GM12878 (cell line): ENCODE data around the gene MRPS12. TPM values are rescaled to one million over a fixed set of nuclear protein-coding genes. Genes with fewer than 3 reads are reported as not detected.

Source experiments
- ATAC-seq: fragments of 200-7000 bp; cut with Tn5 transposase; 3 replicates; pipeline ENCODE4 v1.9.1; 2020; ENCODE audit warnings: mild to moderate bottlenecking, moderate library complexity
- BruUV-seq: library from RNA; stranded (reverse); fragments of 400-500 nt; replicated peaks from 2 replicates; lab custom pipeline; 2021; lab: Mats Ljungman, UMichigan
- CTCF ChIA-PET: fragments of 300-600 bp; sonication (Branson Sonifier 250); formaldehyde crosslinking; extraction: SDS; loops from one replicate; lab custom pipeline; 2021; ENCODE audit warnings: inconsistent platforms; lab: Yijun Ruan, JAX
- POLR2A ChIA-PET: fragments of 350-600 bp; formaldehyde crosslinking; extraction: SDS; loops from one replicate; lab custom pipeline; 2021; ENCODE audit warnings: inconsistent platforms; lab: Charles Lee
- RAD21 ChIA-PET: fragments of 300-600 bp; sonication (Branson Sonifier 250); formaldehyde crosslinking; loops from one replicate; lab custom pipeline; 2023; ENCODE audit warnings: antibody characterized with exemption; ENCODE audit not compliant: unreplicated experiment; lab: Charles Lee
- SMC1A ChIA-PET: fragments of 300-600 bp; sonication (Branson Sonifier 250); formaldehyde crosslinking; loops from one replicate; lab custom pipeline; 2023; ENCODE audit not compliant: unreplicated experiment, uncharacterized antibody; lab: Charles Lee
- DNase-seq: peaks from one replicate; pipeline ENCODE4 v3.0.0-alpha.2; 2011; ENCODE audit warnings: low read depth, low spot score
- FAIRE-seq: peaks from 3 replicates; lab custom pipeline; 2011; peaks lifted over from hg19 to GRCh38; lab: Jason Lieb, UNC
- H2AFZ ChIP-seq: 2 replicates; pipeline ENCODE4 v1.6.0; 2011; ENCODE audit warnings: low read depth, low read length, control low read depth; ENCODE audit not compliant: control insufficient read depth
- H3K27ac ChIP-seq: 2 replicates; pipeline ENCODE4 v1.5.1; 2011; ENCODE audit warnings: control low read depth; ENCODE audit not compliant: control insufficient read depth, insufficient read depth
- H3K27me3 ChIP-seq, 2 experiments: replicated peaks in 1 of 2; 2 replicates each; pipeline versions ENCODE4 v1.6.0 to v1.6.1; 2011; ENCODE audit warnings: low read length in 1 of 2; ENCODE audit not compliant: control insufficient read depth in 2 of 2, insufficient read depth in 2 of 2
- H3K36me3 ChIP-seq, 2 experiments: 2 replicates each; pipeline ENCODE4 v1.5.1; 2011; ENCODE audit warnings: low read length in 1 of 2; ENCODE audit not compliant: control insufficient read depth in 2 of 2, insufficient read depth in 2 of 2
- H3K4me1 ChIP-seq: 2 replicates; pipeline ENCODE4 v1.6.1; 2011; ENCODE audit warnings: mild to moderate bottlenecking, low read length, moderate library complexity, mixed read lengths; ENCODE audit not compliant: control insufficient read depth, insufficient read depth
- H3K4me2 ChIP-seq: 2 replicates; pipeline ENCODE4 v1.6.0; 2011; ENCODE audit warnings: control low read depth; ENCODE audit not compliant: control insufficient read depth, insufficient read depth
- H3K4me3 ChIP-seq: fragments of 200-600 bp; sonication (generic); 2 replicates; pipeline ENCODE4 v1.5.1; 2016
- H3K79me2 ChIP-seq: 2 replicates; pipeline ENCODE4 v1.6.0; 2011; ENCODE audit warnings: low read length; ENCODE audit not compliant: control insufficient read depth, insufficient read depth
- H3K9ac ChIP-seq: 2 replicates; pipeline ENCODE4 v1.8.0; 2011; ENCODE audit warnings: low read length, control low read depth, mixed read lengths; ENCODE audit not compliant: control insufficient read depth, insufficient read depth
- H3K9me3 ChIP-seq: replicated peaks from 3 replicates; pipeline ENCODE4 v1.5.1; 2011; ENCODE audit warnings: mild to moderate bottlenecking, low read length; ENCODE audit not compliant: control insufficient read depth, insufficient read depth
- H4K20me1 ChIP-seq: 2 replicates; pipeline ENCODE4 v1.6.0; 2011; ENCODE audit not compliant: control insufficient read depth, insufficient read depth
- CBX3 ChIP-seq: fragments of 200-600 bp; sonication (generic); IDR thresholded peaks from 2 replicates; pipeline ENCODE4 v1.6.1; 2016; ENCODE audit warnings: low read depth, borderline replicate concordance
- EGR1 ChIP-seq, 2 experiments: IDR thresholded peaks; 1 replicate in 1 of 2; 2 replicates in 1 of 2; pipeline ENCODE4 v1.6.1; 2011 to 2012; ENCODE audit warnings: low read depth in 2 of 2, low read length in 2 of 2, borderline replicate concordance in 1 of 2, mild to moderate bottlenecking in 1 of 2, moderate library complexity in 1 of 2
- FOS ChIP-seq: IDR thresholded peaks from 3 replicates; pipeline ENCODE4 v1.6.1; 2011; ENCODE audit warnings: borderline replicate concordance; ENCODE audit not compliant: insufficient read length; ENCODE audit errors: extremely low read depth
- RUNX3 ChIP-seq: IDR thresholded peaks from 2 replicates; pipeline ENCODE4 v1.6.1; 2012; ENCODE audit warnings: low read length, inconsistent platforms
- TBL1XR1 ChIP-seq: IDR thresholded peaks from 2 replicates; pipeline ENCODE4 v1.6.1; 2012; ENCODE audit warnings: low read depth, low read length, improper control_type of control experiment
- ZNF207 ChIP-seq: fragments of 450-650 bp; IDR thresholded peaks from 2 replicates; pipeline ENCODE4 v1.6.1; 2014; ENCODE audit warnings: antibody characterized with exemption, mild to moderate bottlenecking, borderline replicate concordance
- ZNF217 ChIP-seq: fragments of 450-650 bp; IDR thresholded peaks from 2 replicates; pipeline ENCODE4 v1.6.1; 2017; ENCODE audit warnings: antibody characterized with exemption, mild to moderate bottlenecking
- WGBS: methylation state at CpG from one replicate; pipeline ENCODE4 v1.1.6; 2016; ENCODE audit warnings: low lambda C conversion rate; ENCODE audit not compliant: insufficient replicate concordance, insufficient coverage; ENCODE audit errors: missing lambda C conversion rate; 5-methylcytosine and 5-hydroxymethylcytosine counted together
- in situ Hi-C: fragments of 300-500 bp; cut with MboI; formaldehyde crosslinking; loops from 9 replicates; pipeline ENCODE4 v1.14.3; 2018; ENCODE audit warnings: mixed read lengths
- intact Hi-C: fragments of 100-400 bp; cut with micrococcal nuclease; formaldehyde crosslinking; loops from one replicate; pipeline ENCODE4 v1.14.2; 2022; ENCODE audit not compliant: unreplicated experiment
- polyA plus RNA-seq, 11 experiments: library from polyadenylated mRNA; depleted of rRNA in 4 of 11; unstranded in 6 of 11; stranded (reverse) in 5 of 11; fragments of >200 nt; fragmentation: Nextera tagmentation in 4 of 11; fragmentation: Illumina TruSeq in 1 of 11; extraction: Ambion mirVana in 4 of 11; extraction: Trizol in 1 of 11; gene quantifications; 1 replicate in 1 of 11; 2 replicates in 10 of 11; pipeline versions ENCODE4 v1.2.1 to v1.2.3, GENCODE V29; 2011 to 2016; ENCODE audit warnings: inconsistent platforms in 2 of 11, missing spikeins in 2 of 11, low read depth in 1 of 11
- total RNA-seq, 4 experiments: library from RNA; depleted of rRNA in 3 of 4; stranded (reverse); fragments of >200 nt in 3 of 4; fragmentation: Illumina TruSeq in 1 of 4; extraction: Trizol in 1 of 4; gene quantifications; 2 replicates each; pipeline versions ENCODE4 v1.2.1 to v1.2.3, GENCODE V29; 2013 to 2021
- TF ChIP-seq, protein P1 (sequence below): IDR thresholded peaks from 2 replicates; pipeline ENCODE4 v1.6.1; 2012; ENCODE audit warnings: low read depth, low read length, improper control_type of control experiment
- TF ChIP-seq, protein P2 (sequence below): fragments of 450-650 bp; conservative IDR thresholded peaks from 2 replicates; pipeline ENCODE4 v1.6.1; 2017; ENCODE audit warnings: mild to moderate bottlenecking, moderate library complexity

The MRPS12 gene
- total and polyA plus RNA-seq, 10 of the 15 experiments (the other 5 are each of a cell fraction or from before 2014, with no cell fraction given) = 7.3 to 205 (median 77.3) TPM

DNA sequence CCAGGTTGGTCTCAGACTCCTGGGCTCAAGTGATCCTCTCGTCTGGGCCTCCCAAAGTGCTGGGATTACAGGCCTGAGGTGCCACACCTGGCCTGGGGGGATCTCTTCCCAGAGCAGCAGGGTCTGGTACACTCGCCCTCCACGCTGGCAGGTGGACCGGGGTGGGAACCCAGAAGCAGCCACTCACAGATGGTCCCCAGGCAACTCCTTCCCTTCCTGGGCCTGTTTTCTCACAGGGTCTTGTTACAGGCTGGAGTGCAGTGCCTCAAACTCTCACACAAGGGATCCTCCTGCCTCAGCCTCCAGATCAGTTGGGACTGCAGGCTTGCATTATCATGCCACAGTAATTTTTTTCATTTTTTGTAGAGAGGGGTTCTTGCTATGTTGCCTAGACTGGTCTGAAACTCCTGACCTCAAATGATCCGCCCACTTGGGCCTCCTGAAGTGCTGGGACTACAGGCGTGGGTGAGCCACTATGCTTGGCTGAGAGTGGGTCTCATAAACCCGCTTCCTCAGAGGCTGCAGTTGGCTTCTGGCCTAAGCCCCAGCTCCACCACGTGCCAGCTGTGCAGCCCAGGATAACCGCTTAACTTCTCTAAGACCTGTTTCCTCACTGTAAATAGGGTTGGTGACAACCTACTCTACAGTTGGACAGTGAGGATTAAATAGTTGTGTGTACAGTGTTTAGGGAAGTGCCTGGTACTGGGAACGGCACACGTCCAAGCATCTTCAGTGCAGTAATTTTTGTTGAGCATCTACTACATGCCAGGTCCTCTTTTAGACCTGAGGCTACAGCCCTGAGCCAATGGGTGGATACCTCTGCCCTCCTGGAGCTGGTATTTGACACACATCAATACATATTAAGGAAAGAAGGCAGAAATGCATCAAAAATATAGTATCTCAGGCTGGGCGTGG, 17.9 kb upstream of the MRPS12 start:
- TF ChIP-seq ZNF207 (no peak), CBX3 (no peak), RUNX3 (no peak), FOS (no peak), EGR1 (IDR thresholded peaks at IDR 0.05; ENCODE audit: borderline replicate concordance in 1 of 2, low read depth in 2 of 2, low read length in 2 of 2) (0 out of 3 replicates have a peak, but pooled peaks of 1 of the 2 experiments have one; percentile 21), TBL1XR1 (no peak), ZNF217 (no peak)
- TF ChIP-seq, protein P1, sequence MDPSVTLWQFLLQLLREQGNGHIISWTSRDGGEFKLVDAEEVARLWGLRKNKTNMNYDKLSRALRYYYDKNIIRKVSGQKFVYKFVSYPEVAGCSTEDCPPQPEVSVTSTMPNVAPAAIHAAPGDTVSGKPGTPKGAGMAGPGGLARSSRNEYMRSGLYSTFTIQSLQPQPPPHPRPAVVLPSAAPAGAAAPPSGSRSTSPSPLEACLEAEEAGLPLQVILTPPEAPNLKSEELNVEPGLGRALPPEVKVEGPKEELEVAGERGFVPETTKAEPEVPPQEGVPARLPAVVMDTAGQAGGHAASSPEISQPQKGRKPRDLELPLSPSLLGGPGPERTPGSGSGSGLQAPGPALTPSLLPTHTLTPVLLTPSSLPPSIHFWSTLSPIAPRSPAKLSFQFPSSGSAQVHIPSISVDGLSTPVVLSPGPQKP = no peak
- TF ChIP-seq, protein P2, sequence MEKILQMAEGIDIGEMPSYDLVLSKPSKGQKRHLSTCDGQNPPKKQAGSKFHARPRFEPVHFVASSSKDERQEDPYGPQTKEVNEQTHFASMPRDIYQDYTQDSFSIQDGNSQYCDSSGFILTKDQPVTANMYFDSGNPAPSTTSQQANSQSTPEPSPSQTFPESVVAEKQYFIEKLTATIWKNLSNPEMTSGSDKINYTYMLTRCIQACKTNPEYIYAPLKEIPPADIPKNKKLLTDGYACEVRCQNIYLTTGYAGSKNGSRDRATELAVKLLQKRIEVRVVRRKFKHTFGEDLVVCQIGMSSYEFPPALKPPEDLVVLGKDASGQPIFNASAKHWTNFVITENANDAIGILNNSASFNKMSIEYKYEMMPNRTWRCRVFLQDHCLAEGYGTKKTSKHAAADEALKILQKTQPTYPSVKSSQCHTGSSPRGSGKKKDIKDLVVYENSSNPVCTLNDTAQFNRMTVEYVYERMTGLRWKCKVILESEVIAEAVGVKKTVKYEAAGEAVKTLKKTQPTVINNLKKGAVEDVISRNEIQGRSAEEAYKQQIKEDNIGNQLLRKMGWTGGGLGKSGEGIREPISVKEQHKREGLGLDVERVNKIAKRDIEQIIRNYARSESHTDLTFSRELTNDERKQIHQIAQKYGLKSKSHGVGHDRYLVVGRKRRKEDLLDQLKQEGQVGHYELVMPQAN = no peak
- Histone ChIP-seq H3K4me2 (peak overlapping the region; percentile 35; the same call in 1 of the 2 replicates), H3K9ac (no peak overlapping the region), H3K27ac (no peak overlapping the region), H3K4me3 (no peak overlapping the region), H3K79me2 (no peaks in the 10 kb centered on the region), H3K27me3 (no peaks in the 10 kb centered on the region), H4K20me1 (no peaks in the 10 kb centered on the region), H3K4me1 (no peaks in the 10 kb centered on the region), H3K36me3 (no peaks in the 10 kb centered on the region; a peak in 1 of 4 replicates), H3K9me3 (no peaks in the 10 kb centered on the region), H2AFZ (no peak overlapping the region)
- in situ Hi-C loops = no loop called here
- ATAC-seq (peak; percentile 32), DNase-seq (no peak), FAIRE-seq (peak; percentile 59)
- WGBS = 61% methylated on average over 12 of the region's 12 CpGs
- POLR2A ChIA-PET = no interaction called here
- intact Hi-C loops = no loop called here
- CTCF ChIA-PET = interaction anchor here (1.2 to 2.3 kb wide), 3 partner anchors 18 to 398 kb away, joined by 3 to 8 read pairs (median 5); partner anchors contain the start of genes MRPS12 and SARS2
- no TSS peak for BruUV-seq
- RAD21 ChIA-PET = no interaction called here
- SMC1A ChIA-PET = interaction anchor here (0.6 kb wide), 2 partner anchors 259 to 361 kb away, joined by 3 read pairs; no protein-coding TSS in a partner anchor
